GM19372 (cell line): ENCODE measurements around the gene SPCS1.
"Not testable (repeated sequence)": the region's sequence is repeated elsewhere in the genome, so short reads cannot be mapped to it uniquely, and the experiment has no call there.

Experiments
- ATAC-seq: cut with Tn5 transposase; IDR thresholded peaks from one replicate; pipeline ENCODE4 v1.9.1; 2021; ENCODE audit warnings: mild to moderate bottlenecking, low read depth, moderate library complexity; ENCODE audit not compliant: unreplicated experiment

SPCS1 gene

GRCh38 chr3:52705688-52706686 is at the start of gene SPCS1, which contains the start of gene GLT8D1:
Gene SPCS1 (plus strand): TSS chr3:52706106. CDS start chr3:52706247, 141 bp downstream.
Gene GLT8D1 (minus strand): TSS chr3:52705791. CDS start chr3:52700460, 5,331 bp downstream.
- peak; percentile 70 for ATAC-seq

GRCh38 chr3:52660046-52660445 is 45.9 kb upstream of the SPCS1 start:
- ATAC-seq = no peak

- ATAC-seq = no peak
Observed at GRCh38 chr3:52663098-52663497, 42.8 kb upstream of the SPCS1 start.

DNA sequence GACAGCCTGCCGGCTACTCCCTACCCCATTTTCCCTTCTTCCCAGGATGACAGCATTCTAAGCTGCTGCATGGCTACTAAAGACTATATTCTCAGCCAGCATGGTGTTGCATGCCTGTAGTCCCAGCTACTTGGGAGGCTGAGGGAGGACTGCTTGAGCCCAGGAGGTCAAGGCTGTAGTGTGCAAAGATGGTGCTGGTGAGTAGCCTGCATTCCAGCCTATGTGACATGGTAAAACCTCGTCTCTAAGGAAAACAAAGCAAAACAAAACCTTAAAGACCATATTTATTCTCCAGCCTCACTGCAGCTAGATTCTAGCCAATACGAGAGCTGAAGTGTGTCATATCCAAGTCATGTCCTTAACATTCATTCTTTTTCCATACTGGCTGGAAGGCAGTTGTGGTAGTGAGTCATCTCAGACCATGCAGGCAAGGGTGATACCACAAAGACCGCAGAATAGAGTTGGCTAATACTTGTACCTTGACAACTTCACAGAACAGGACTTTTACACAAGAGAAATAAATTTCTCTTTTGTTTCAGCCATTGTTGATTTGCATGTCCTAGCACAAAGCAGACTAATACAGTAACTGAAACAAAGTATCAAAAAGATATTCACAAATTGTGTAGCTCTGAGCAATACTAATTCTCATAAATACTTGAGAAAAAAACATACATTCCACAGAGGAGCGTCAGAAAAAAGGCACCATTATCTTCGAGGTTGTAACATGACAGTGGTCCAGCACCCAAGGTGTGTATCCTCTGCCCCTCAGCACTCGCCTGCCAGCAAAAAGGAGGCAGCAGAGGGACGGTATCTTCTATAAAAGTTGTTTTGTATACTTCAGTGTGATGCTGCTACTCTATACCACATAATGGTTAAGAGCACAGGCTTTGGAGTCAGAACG is 35.0 kb upstream of the SPCS1 start:
- no peak for ATAC-seq

DNA sequence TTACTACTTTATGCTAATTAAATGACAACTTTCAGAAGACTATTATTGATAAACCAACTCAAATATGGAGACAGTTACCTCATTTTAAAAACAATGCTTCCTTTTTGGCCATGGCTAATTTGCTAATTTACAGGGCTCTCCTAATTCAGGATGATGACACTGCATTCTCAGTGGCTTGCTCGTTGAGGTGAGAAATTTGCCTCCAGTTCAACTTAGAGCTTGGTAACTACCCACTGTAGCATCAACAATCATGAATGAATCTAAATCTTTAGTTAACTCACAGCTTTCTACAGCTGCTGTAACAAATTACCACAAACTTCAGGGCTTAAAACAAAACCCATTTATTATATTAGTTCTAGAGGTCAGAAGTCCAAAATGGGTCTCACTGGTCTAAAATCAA is 34.2 kb upstream of the SPCS1 start:
- ATAC-seq = no peak

DNA sequence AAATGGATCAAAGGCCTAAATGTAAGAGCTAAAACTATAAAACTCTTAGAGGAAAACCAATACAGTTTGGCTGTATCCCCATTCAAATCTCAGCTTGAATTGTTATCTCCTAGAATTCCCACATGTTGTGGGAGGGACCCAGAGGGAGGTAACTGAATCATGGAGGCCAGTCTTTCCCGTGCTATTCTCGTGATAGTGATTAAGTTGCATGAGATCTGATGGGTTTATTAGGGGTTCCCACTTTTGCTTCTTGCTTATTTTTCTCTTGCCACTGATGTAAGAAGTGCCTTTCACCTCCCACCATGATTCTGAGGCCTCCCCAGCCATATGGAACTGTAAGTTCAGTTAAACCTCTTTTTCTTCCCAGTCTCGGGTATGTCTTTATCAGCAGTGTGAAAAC is 29.7 kb upstream of the SPCS1 start:
- ATAC-seq = not testable (repeated sequence)

DNA sequence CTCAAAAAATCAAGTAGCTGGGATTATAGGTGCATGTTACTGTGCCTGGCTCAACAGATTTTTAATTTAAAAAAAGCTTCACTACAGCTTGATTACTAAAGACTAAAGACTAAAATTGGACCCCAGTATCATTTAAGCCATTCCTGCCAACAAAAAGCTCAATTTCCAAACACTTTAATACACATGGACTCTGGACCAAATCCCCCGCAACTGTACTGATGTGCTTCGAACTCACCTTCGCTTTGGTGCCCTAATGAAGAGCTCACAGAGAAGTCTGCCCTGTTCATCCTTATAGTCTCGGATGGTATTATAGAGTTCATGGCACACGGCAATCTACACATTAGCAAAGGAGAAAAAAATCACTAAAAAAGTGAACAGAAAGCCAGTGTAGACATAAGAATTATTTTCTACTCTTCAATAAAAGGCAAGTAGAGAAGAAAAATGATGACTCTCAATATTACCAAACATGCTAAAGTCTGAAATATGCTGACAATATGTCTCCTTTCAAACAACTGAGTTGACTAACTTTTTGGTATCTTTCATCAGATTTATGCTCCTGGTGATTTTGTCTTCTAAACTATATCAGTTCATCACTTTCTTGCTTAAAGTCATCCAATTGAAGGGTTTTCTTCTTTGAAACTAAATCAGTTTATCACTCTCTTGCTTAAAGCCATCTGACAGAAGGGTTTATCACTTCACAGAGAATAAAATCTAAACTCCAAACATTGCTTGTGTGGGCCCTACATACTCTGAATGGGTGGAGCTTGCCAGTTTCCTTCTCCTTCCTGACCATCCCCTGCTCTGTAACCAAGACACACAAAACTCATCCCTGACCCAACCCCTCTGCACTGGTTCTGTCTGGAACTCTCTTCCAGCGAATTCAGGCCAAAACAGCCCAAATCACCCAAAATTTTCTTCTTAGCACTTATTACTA is 27.4 kb upstream of the SPCS1 start:
- ATAC-seq = no peak

DNA sequence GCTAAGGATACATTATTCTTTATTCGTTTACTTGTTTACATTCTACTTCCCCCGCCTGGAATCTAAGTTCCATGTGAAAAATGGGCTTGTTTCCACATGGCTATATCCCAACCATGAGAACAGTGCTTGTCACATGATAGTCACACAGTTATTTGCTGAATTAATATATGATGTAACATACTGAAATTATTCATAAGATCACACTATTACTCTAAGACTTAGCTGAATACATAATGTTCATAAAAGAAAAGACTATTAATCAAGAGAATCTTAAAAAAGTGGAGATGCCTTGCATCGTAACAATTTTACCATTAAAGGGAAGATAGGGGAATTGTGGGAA is 26.7 kb upstream of the SPCS1 start:
- ATAC-seq = no peak

DNA sequence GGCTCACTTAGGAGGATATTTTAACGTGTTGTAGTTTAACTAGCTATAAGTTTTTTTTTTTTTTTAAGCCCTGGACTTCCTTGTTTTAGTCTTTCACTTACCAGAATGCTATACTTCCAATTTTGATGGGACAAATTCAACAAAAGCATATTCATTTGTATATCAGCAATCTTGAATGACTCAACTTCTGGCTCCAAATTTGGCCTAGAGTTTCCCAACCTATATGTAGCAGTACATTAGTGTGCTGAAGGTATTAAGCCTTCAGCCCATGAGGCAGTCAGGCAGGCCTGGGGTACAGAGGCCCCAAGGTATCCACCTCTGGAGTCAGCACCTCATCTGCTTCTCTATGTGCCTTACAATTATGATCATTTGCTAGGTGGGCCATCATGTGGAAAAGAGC is 26.1 kb upstream of the SPCS1 start:
- no peak for ATAC-seq

DNA sequence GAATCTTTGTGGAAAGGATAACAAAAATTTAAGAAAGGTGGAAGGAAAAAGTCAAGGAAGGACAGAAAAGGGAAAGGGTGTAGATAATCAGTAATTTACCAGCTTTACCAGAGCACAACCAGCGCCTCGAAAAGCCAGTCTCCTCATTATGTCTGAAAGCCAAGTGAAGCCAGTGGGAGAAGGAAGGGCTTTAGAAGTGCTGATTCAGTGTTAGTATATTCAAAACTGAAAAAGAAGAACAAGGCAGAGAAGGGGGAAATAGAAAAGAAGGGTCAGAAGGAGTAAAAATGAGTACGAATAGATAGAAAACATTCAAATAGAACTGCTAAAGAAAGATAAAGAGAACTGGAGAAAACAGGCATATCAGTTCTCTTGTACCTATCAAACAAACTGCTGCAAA is 24.3 kb upstream of the SPCS1 start:
- ATAC-seq = no peak

GRCh38 chr3:52682016-52682415 is 23.9 kb upstream of the SPCS1 start:
- no peak for ATAC-seq

- no peak for ATAC-seq
Observed at GRCh38 chr3:52683611-52684010, 22.3 kb upstream of the SPCS1 start.

DNA sequence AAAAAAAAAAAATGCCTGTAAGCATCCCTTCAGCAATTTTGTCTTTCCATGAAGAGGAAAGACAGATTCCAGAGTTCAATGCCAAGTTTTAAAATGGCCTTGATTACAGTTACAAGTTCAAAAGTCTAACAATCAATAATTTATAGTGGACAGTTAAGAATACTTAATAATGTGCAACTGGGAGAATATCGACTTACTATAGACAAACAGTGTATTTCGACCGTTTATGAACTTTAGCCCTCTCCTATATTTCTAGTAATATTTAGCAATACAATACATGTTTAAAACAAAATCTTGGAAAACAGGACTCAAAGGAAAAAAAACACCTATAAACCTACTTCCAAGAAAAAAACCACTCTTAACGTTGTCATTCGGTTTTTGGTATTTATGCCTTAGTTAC is 21.7 kb upstream of the SPCS1 start:
- ATAC-seq = no peak

DNA sequence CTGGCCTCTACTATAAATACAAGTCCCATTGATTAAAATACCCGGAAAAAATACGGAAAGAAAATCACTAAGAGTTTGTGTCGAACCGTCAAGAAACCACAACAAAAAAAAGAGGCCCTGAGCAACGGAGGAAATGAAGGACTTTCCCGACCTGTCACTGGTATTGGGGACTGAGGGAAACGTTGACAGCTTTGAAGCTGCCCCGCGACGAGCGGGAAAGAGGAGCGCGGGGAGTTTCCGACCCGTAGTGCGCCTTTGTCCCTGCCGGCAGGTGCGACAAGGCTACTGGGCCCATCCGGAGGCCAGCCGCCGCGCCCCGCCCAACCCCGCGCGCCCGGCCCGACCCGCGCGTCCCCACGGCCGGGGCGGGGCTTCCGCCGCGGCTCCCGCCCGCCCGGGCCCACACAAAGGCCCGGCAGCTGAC is 20.6 kb upstream of the SPCS1 start:
- ATAC-seq = peak; percentile 77

- peak; percentile 76 for ATAC-seq
Observed at GRCh38 chr3:52685709-52686691, 19.9 kb upstream of the SPCS1 start, which contains the start of the genes GNL3 and PBRM1. Gene GNL3 (plus strand): TSS chr3:52686032. CDS start chr3:52686093, 61 bp downstream. Gene PBRM1 (minus strand): TSS chr3:52685913.

- no peak for ATAC-seq
Observed at GRCh38 chr3:52688266-52688665, 17.6 kb upstream of the SPCS1 start.

DNA sequence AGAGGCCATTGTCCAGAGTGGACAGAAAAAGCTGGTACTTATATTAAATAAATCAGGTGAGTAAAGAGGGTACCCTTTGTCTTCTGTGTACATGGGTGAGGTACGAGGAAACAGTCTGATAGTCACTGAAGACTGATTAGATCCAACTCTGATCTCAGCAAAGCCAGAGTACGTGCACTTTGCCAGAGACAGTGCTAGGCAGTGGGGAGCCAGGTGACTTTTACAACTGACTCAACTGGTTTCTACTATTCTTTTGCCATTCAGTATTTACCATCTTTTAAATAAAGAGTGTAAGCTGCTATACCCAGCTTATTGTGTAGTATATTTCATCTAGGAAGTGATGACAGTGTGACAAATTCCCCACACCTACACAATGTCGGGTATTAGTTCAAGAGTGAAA is 16.8 kb upstream of the SPCS1 start:
- no peak for ATAC-seq

DNA sequence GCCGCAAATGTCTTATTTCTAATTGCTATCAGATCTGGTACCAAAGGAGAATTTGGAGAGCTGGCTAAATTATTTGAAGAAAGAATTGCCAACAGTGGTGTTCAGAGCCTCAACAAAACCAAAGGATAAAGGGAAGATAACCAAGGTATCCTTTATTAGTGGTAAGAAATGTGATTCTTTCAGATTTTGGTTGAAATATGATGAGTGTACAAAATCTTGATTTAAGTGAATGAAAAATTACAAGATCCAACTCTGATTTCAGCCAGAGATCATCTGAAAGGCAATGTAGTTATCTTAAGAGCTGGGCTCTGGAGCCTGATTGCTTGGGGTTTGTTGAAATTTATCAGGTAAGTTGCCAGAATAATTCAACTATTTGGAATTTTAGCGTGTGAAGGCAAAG is 15.3 kb upstream of the SPCS1 start:
- no peak for ATAC-seq

DNA sequence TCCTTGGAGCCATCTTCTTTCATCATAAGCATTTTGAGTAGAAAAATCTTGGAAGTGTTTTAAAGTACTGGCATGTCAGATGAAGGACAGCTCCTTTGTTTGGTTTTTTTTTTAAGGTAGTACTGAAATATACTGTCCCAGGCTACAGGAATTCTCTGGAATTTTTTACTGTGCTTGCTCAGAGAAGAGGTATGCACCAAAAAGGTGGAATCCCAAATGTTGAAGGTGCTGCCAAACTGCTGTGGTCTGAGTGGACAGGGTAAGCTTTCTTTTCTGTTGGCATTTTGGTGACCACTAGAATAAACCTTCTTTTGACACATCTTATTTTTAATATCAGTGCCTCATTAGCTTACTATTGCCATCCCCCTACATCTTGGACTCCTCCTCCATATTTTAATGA is 12.8 kb upstream of the SPCS1 start:
- ATAC-seq = no peak
